Activated CD8-positive, alpha-beta T cell treated with anti-CD3 and anti-CD28 coated beads for 36 hours (primary cell): ENCODE results near the gene SHROOM3. TPM values are rescaled to one million over a fixed set of nuclear protein-coding genes. Genes with fewer than 3 reads are reported as not detected.

Experiments
- ATAC-seq: fragments of 200-7000 bp; cut with Tn5 transposase; one replicate; pipeline ENCODE4 v1.10.0; 2021; ENCODE audit warnings: mild to moderate bottlenecking, moderate library complexity
- CTCF ChIA-PET: fragments of 350-600 bp; sonication (Branson Sonifier 250); formaldehyde crosslinking; loops from one replicate; lab custom pipeline; 2021; ENCODE audit warnings: antibody characterized with exemption; lab: Charles Lee
- POLR2A ChIA-PET: fragments of 350-600 bp; sonication (Branson Sonifier 250); formaldehyde crosslinking; loops from one replicate; lab custom pipeline; 2021; ENCODE audit warnings: antibody characterized with exemption; lab: Charles Lee
- DNase-seq: peaks from one replicate; pipeline ENCODE4 v3.0.0-alpha.2; 2020
- H3K27ac Mint-ChIP-seq: one replicate; pipeline ENCODE4 v1.8.0; 2021; ENCODE audit warnings: mild to moderate bottlenecking, mixed read lengths
- H3K27me3 Mint-ChIP-seq: one replicate; pipeline ENCODE4 v1.8.0; 2021; ENCODE audit warnings: mixed read lengths
- H3K36me3 Mint-ChIP-seq: one replicate; pipeline ENCODE4 v1.8.0; 2021; ENCODE audit warnings: low read depth, mixed read lengths
- H3K4me1 Mint-ChIP-seq: one replicate; pipeline ENCODE4 v1.8.0; 2021; ENCODE audit warnings: low read depth, mixed read lengths
- H3K4me3 Mint-ChIP-seq: one replicate; pipeline ENCODE4 v1.8.0; 2021; ENCODE audit warnings: mild to moderate bottlenecking, moderate library complexity, mixed read lengths
- H3K9me3 Mint-ChIP-seq: one replicate; pipeline ENCODE4 v1.8.0; 2021; ENCODE audit warnings: mixed read lengths
- intact Hi-C: fragments of 100-400 bp; cut with micrococcal nuclease; formaldehyde crosslinking; loops from one replicate; pipeline ENCODE4 v1.10.0; 2022
- total RNA-seq, 2 experiments: library from RNA; stranded (reverse); gene quantifications; one replicate each; pipeline ENCODE4 v1.2.3, GENCODE V29; 2021
- TF ChIP-seq, protein P1 (sequence below): fragments of 200-600 bp; IDR thresholded peaks from one replicate; pipeline ENCODE4 v1.8.0; 2022; ENCODE audit warnings: antibody characterized with exemption, mild to moderate bottlenecking

SHROOM3 gene
- total RNA-seq, 2 experiments from 2014 or later: not detected

DNA sequence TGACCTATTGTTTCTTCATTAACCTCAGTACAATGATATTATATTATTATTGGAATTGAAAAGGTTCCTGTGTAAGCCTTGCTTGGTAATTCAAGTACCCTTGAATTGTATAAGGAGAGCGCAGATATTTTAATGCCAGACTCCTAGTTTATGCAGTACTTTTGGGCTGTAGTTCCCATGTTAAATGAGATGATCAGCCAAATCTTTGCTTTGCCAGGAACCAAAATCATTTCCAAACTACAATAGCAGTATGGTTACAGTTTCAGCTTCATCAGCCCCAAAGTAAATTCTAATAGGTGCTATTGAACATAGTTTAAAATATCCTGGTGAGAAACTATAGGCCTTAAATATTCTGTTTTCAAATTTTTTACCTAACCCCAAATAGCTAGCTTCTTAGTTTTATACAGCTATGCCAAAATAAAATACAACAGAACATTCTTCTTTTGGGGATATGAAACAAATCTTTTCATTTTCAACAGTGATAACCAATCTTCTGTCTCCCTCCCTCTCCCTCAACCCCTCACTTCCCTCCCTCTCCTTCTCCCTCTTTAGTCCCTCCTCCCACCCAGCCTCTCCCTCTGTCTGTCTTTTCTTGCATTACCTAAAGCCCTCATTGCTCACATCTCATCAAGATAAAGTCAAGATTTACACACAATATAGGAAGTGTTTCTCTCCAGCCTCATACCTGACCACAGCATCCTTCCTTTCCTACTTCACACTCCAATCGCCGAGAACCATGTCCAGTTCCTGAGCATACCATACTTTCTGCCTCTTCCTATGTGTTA is 190.1 kb downstream of the SHROOM3 start:
- H3K27ac Mint-ChIP-seq: no peak overlapping the region
- intact Hi-C loops: no loop called here
- ChIA-PET POLR2A (no interaction called here), CTCF (no interaction called here)
- no peaks in the 10 kb centered on the region for H3K9me3 Mint-ChIP-seq
- ATAC-seq (no peak), DNase-seq (no peak)
- no peaks in the 10 kb centered on the region for H3K4me1 Mint-ChIP-seq
- H3K36me3 Mint-ChIP-seq: no peaks in the 10 kb centered on the region
- no peak overlapping the region for H3K4me3 Mint-ChIP-seq
- H3K27me3 Mint-ChIP-seq: peaks cover 19% of the 10 kb centered on the region
- TF ChIP-seq, protein P1, sequence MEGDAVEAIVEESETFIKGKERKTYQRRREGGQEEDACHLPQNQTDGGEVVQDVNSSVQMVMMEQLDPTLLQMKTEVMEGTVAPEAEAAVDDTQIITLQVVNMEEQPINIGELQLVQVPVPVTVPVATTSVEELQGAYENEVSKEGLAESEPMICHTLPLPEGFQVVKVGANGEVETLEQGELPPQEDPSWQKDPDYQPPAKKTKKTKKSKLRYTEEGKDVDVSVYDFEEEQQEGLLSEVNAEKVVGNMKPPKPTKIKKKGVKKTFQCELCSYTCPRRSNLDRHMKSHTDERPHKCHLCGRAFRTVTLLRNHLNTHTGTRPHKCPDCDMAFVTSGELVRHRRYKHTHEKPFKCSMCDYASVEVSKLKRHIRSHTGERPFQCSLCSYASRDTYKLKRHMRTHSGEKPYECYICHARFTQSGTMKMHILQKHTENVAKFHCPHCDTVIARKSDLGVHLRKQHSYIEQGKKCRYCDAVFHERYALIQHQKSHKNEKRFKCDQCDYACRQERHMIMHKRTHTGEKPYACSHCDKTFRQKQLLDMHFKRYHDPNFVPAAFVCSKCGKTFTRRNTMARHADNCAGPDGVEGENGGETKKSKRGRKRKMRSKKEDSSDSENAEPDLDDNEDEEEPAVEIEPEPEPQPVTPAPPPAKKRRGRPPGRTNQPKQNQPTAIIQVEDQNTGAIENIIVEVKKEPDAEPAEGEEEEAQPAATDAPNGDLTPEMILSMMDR: no peak

DNA sequence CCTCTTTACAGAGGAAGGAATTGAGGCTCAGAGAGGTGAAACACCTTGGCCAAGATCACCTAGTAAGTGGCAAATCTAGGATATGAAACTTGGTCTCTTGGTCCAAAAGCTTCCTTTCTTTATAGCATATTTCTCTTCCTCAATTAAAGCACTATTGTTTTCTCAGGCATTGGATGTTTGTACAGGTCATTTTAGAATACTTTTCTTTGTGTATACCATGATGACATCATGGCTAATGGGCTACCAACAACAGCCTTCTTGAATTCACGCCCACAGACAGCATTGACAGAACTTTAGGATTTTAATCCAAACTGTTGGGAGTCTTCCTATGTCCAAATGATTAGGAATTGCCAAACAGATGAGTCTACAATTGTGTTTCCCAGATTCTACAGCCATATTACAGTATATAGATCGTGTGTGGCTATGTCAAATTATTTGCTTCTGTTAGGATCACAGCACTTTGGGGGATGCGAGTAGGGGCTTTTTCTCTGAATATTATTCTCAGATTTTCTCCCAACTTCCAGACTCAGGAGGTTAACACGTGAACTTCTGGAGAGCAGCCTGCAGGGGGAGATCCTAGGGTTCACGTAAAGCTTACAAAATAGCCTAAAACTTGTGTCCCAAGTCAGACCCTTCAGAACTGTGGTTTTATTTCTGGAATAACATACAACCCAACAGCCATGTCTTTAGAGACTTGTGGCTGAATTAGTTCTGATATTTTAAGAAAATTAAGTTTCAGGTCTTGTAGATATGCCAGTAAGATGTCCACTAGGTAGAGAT is 191.8 kb downstream of the SHROOM3 start:
- TF ChIP-seq, protein P1: no peak
- no peaks in the 10 kb centered on the region for H3K9me3 Mint-ChIP-seq
- no peak overlapping the region for H3K4me3 Mint-ChIP-seq
- CTCF ChIA-PET: no interaction called here
- POLR2A ChIA-PET: no interaction called here
- DNase-seq (no peak), ATAC-seq (no peak)
- no peaks in the 10 kb centered on the region for H3K4me1 Mint-ChIP-seq
- no peaks in the 10 kb centered on the region for H3K36me3 Mint-ChIP-seq
- no peak overlapping the region for H3K27ac Mint-ChIP-seq
- peaks cover 19% of the 10 kb centered on the region for H3K27me3 Mint-ChIP-seq
- intact Hi-C loops: no loop called here

DNA sequence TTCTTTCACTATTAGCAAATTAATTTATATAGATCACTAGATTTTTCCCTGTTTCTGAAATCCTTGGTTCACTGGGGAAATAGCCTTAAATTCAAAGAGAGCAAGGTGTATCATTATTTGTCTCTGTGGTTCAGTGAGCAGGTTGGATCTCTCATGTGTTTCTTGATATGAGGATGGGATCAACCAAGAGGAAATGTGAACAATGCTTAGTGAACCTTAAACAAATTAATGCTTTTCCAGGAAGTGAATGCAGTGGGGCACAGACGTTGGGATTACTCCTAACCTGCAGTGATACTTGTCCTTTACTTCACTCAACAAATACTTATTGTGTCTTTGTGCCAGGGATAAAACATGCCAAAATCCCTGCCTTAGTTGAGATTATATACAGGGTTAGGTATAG is 193.2 kb downstream of the SHROOM3 start:
- H3K9me3 Mint-ChIP-seq: no peaks in the 10 kb centered on the region
- H3K4me1 Mint-ChIP-seq: no peaks in the 10 kb centered on the region
- H3K27me3 Mint-ChIP-seq: peaks cover 23% of the 10 kb centered on the region
- H3K27ac Mint-ChIP-seq: no peak overlapping the region
- H3K36me3 Mint-ChIP-seq: no peaks in the 10 kb centered on the region
- ChIA-PET CTCF (no interaction called here), POLR2A (no interaction called here)
- no peak for ATAC-seq
- no peak overlapping the region for H3K4me3 Mint-ChIP-seq
- DNase-seq: no peak
- intact Hi-C loops: no loop called here
- TF ChIP-seq, protein P1: no peak

DNA sequence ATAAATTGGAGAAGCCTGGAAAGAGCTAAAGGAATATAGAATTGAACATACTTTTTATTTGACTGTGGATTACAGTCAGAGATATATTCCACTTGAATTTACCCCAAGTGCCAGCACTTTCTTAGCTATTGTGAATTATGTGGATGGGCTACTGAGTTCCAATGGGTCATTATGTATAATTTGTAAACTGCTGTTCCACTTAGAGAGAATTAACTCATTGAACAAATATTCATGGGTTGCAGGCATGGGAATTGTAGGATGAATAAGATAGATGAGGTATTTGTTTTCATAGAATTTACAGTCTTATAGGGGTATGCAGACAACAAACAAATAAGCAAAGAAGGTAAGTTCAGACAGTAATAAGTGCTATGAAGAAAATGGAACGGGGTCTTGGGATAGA is 195.7 kb downstream of the SHROOM3 start:
- Mint-ChIP-seq H3K4me1 (no peaks in the 10 kb centered on the region), H3K27me3 (peaks cover 25% of the 10 kb centered on the region), H3K9me3 (no peaks in the 10 kb centered on the region), H3K36me3 (no peaks in the 10 kb centered on the region), H3K27ac (no peak overlapping the region), H3K4me3 (no peak overlapping the region)
- DNase-seq (no peak), ATAC-seq (no peak)
- ChIA-PET CTCF (interaction anchor here (0.6 to 1.0 kb wide), 2 partner anchors 32 to 127 kb away, joined by 3 read pairs; no protein-coding TSS in a partner anchor), POLR2A (no interaction called here)
- intact Hi-C loops: no loop called here
- TF ChIP-seq, protein P1: no peak

DNA sequence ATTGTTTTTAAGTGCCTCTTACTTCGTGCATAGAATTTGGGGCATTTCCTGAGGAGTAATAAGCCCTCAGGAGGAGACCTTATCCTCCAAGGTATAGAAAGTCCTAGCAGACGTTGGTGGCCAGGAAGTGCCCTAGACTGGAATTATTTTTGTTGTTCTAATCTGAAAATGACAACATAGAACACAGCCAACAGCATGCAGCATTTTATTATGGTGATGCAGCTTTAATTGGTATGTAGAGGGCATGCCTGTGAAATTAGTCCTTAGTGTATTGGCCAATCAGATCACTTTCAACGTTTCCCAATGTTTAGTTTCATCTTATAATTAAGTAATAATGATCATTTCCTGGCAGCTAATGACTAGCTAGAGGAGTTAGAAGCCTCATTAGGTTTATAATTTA is 199.2 kb downstream of the SHROOM3 start:
- Mint-ChIP-seq H3K9me3 (no peaks in the 10 kb centered on the region), H3K4me3 (no peak overlapping the region), H3K27ac (no peak overlapping the region), H3K36me3 (no peaks in the 10 kb centered on the region), H3K27me3 (peaks cover 20% of the 10 kb centered on the region), H3K4me1 (no peaks in the 10 kb centered on the region)
- ATAC-seq: no peak
- CTCF ChIA-PET: no interaction called here
- TF ChIP-seq, protein P1: no peak
- POLR2A ChIA-PET: interaction anchor here (1.0 kb wide), 1 partner anchor 158 kb away, joined by 3 read pairs; no protein-coding TSS in a partner anchor
- no peak for DNase-seq
- intact Hi-C loops: no loop called here
